ENCODE results near the gene EIF3A.
A peak's percentile ranks its signal among the peaks of the same experiment; 100 is the strongest.
"Not testable (repeated sequence)": the region's sequence is repeated elsewhere in the genome, so short reads cannot be mapped to it uniquely, and the experiment has no call there.

EIF3A gene

GRCh38 chr10:119100434-119101238 lies 20.0 kb upstream of the EIF3A start:
- DNase-seq (ENCODE audit: low read depth in 2 of 2) = no peak

GRCh38 chr10:119098576-119098975 lies 18.0 kb upstream of the EIF3A start:
- no peak for DNase-seq (ENCODE audit: low read depth in 2 of 2)

GRCh38 chr10:119096641-119097415 lies 16.2 kb upstream of the EIF3A start:
- DNase-seq (ENCODE audit: low read depth in 2 of 2) = not testable (repeated sequence)

DNA sequence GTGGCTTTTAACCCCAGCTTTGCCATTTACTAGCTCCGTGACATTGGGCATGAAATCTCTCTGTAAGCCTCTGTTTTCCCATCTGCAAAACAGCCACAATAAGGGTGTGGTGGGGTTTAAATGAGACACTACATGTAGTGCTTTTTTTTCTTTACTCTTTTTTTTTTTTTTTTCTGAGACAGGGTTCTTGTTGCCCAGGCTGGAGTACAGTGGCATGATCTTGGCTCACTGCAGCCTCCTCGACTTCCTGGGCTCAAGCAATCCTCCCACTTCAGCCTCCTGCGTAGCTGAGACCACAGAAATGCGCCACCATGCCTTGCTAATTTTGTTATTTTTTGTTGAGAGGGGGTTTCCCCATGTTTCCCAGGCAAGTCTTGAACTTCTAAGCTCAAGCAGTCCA lies 15.0 kb upstream of the EIF3A start:
- no peak for DNase-seq (ENCODE audit: low read depth in 2 of 2)

- no peak for DNase-seq (ENCODE audit: low read depth in 2 of 2)
Measured at GRCh38 chr10:119090968-119091367, 10.4 kb upstream of the EIF3A start.

- no peak for DNase-seq (ENCODE audit: low read depth in 2 of 2)
Measured at GRCh38 chr10:119090026-119090795, 9.6 kb upstream of the EIF3A start.

DNA sequence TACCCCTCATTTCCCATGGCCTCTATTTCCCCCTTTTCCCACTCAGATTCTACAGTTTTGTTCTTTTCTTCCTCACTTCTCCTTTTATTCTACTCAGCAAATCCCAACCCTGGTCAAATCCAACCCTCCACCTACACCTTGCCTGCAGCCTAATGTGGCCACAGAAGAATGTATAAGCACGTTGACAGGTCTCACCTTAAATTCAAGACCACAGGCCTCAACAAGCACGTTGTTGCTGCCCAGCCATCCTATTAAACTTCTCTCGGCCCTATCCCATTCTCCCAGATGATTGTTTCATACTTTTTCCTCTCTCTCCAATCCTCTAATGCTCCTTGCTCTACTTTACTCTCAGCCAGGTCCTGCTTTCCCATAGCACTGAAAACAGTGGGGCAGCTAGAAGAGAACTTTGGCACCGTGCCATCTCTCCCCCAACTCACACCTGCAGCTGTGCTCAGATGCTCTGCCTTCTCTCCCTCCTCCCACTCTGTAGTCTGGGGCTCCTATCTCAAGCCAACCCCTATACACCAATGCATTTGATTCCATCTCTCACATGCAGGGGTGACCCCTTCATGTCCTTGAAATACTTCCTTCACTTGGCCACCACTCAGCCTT lies 6.8 kb upstream of the EIF3A start:
- DNase-seq (ENCODE audit: low read depth in 2 of 2) = no peak

DNA sequence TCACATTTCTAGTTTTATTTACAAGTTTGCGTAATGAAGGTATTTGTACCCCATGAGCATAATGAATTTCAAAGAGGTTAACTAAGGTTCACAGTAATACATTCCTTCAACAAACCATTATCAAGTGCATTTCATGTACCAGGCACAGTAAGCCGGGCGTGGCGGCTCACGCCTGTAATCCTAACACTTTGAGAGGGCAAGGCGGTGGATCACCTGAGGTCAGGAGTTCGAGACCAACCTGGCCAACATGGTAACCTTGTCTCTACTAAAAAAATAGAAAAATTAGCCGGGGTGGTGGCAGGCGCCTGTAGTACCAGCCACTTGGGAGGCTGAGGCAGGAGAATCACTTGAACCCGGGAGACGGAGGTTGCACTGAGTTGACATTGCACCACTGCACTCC lies 4.3 kb upstream of the EIF3A start:
- no peak for DNase-seq (ENCODE audit: low read depth in 2 of 2)

GRCh38 chr10:119079599-119080520 lies 757 bp downstream of the EIF3A start:
- DNase-seq (ENCODE audit: low read depth in 2 of 2) = peak; percentile 29 to 65

DNA sequence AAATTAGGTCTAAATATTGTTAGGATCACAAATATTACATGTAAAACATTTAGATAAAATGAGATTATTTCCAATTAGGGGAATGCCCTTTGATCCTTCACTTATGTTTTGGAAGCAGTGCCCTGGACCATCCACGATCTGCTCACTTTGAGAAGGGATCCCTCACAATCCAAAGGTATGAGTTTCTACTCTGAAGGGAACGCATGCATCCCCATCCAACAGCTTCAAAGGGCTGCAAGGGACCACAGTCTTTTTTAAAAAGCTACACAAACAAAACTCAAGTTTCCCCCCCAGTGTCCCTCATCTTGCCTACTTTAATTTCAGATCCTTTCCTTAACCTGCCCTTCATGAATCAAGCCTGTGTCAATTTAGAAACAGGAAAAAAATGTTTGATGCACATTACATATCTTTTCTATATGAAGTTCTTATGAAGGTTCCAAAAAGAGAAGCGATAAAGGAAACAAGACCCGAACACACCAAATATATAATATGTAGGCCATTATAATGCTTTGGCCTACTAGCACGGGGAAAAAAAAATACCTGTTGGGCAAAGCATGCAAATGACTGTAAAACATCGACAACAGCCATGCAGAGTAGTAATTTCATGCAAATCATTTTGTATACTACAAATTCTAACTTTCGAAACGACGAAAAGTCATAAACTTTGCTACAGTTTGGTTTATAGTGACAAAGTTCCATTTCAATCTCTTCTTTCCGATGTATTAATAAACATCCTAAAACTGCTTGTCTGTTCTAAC lies 2.0 kb downstream of the EIF3A start:
- no peak for DNase-seq (ENCODE audit: low read depth in 2 of 2)

DNA sequence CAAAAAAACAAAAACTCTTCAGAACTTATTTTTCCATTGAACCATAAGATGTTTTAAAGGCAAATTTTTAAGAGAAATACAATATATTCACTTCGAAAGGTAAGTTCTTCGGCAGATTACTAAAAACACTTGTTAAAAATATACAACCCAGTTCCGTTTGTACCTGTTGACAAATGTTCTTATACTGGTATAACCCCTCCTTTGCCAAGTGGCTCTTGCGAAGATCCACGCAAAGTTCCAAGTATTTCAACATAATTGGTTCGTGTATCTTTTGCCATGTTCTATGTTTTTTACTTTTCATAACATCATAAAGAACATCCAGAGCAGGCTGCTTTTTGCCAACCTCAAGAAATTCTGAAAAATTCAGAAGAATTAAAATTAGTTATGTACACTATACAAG lies 7.0 kb downstream of the EIF3A start:
- DNase-seq (ENCODE audit: low read depth in 2 of 2) = no peak

GRCh38 chr10:119070395-119071165 lies 10.0 kb downstream of the EIF3A start:
- no peak for DNase-seq (ENCODE audit: low read depth in 2 of 2)

GRCh38 chr10:119061926-119062325 lies 18.7 kb downstream of the EIF3A start:
- no peak for DNase-seq (ENCODE audit: low read depth in 2 of 2)

- DNase-seq (ENCODE audit: low read depth in 2 of 2) = no peak
Measured at GRCh38 chr10:119061352-119061751, 19.3 kb downstream of the EIF3A start.

DNA sequence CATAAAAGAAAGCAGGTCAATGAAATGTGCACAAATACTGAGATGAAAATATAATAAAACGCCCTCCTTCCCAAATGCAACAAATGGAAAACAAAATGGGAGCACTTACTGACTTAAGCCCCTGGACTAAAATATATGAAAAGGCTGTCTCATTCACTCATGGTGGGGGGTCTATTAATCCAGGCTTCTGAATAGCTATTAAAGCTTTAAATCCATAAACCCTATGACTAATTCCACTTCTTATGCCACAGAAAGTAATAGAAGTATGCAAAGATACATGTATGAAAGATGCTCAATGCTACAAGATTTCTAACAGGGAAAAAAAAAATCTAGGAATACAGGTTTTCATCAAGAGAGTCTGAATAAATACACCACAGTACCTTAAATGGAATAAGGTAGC lies 20.5 kb downstream of the EIF3A start:
- no peak for DNase-seq (ENCODE audit: low read depth in 2 of 2)

- no peak for DNase-seq (ENCODE audit: low read depth in 2 of 2)
Measured at GRCh38 chr10:119059557-119059956, 21.1 kb downstream of the EIF3A start.

- DNase-seq (ENCODE audit: low read depth in 2 of 2) = no peak
Measured at GRCh38 chr10:119058010-119058409, 22.6 kb downstream of the EIF3A start.

DNA sequence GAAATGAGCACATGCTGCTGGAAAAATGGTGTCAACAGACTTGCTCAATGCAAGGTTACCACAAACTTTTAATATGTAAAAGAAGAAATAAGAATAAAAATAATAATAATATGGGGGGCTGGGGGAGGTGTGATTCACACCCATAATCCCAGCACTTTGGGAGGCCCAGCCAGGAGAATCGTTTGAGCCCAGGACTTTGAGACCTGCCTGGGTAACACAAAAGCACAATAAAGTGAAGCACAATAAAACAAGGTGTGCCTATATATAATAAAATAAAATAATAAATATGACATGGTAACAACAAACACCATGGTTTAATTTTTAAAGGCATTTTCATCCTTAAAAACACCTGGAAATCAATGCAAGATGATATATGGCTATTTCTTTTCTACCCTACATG lies 25.1 kb downstream of the EIF3A start:
- no peak for DNase-seq (ENCODE audit: low read depth in 2 of 2)

DNA sequence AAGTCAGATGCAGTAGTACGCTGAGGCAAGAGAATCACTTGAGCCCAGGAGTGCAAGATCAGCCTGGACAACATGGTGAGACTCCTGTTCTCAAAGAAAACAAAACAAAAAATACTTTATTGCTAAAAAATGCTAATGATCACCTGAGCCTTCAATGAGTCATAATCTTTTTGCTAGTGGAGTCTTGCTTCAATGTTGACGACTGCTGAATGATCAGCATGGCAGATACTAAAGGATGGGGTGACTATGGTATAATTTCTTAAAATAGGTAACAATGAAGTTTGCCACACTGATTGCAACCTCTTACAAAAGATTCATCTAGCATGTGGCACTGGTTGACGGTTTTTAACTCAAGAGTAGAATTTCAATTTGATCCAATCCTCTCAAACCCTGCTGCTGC lies 28.8 kb downstream of the EIF3A start:
- no peak for DNase-seq (ENCODE audit: low read depth in 2 of 2)
